A549 treated with Hydrocortisone at 1 μM for 4 hours (cell line): ENCODE results near the gene CAMK1G. TPM values are rescaled to one million over a fixed set of nuclear protein-coding genes. Genes with fewer than 3 reads are reported as not detected.

Source experiments
- total RNA-seq: library from RNA; stranded (reverse); fragments of 200-300 nt; extraction: Qiagen RNA extraction; gene quantifications from 5 replicates; pipeline ENCODE4 v1.2.3, GENCODE V29; 2022

CAMK1G gene
- total RNA-seq: 0.25 to 0.38 TPM (median 0.28 TPM) in 5 replicates

GRCh38 chr1:209583408-209583807 lies at the start of gene CAMK1G:
CAMK1G (plus strand) TSS chr1:209583714; CDS start chr1:209594984, 11,270 bp downstream.

GRCh38 chr1:209652121-209652735 lies 68.7 kb downstream of the CAMK1G start, which contains the start of gene LAMB3:
LAMB3 (minus strand) TSS chr1:209652425; CDS start chr1:209650944, 1,481 bp downstream.

Other genes starting within 250 kb of the CAMK1G start
- 18.6 to 23.5 TPM (median 21.0 TPM) in 5 replicates for gene LAMB3, start 68.7 kb downstream of the CAMK1G start, total RNA-seq
- gene G0S2, start 91.7 kb downstream of the CAMK1G start, total RNA-seq: 3.8 to 4.6 TPM (median 4.0 TPM) in 5 replicates
- gene HSD11B1, start 121.1 kb downstream of the CAMK1G start, total RNA-seq: 0.09 to 0.60 TPM (median 0.47 TPM) in 5 replicates
- not detected in 5 replicates for gene TRAF3IP3, start 172.3 kb downstream of the CAMK1G start, total RNA-seq
- gene C1orf74, start 200.8 kb downstream of the CAMK1G start, total RNA-seq: 1.1 to 1.9 TPM (median 1.6 TPM) in 5 replicates
- gene IRF6, start 222.4 kb downstream of the CAMK1G start, total RNA-seq: 0.15 to 0.18 TPM (median 0.18 TPM) in 5 replicates
- gene UTP25, start 244.3 kb downstream of the CAMK1G start, total RNA-seq: 10.3 to 13.0 TPM (median 10.7 TPM) in 5 replicates